SU-DHL-6 (cell line): ENCODE data around the gene UNC13B.

Experiments used
- H2AFZ ChIP-seq: fragments of 200-600 bp; sonication (generic); 2 replicates; pipeline ENCODE4 v1.6.1; 2014; ENCODE audit warnings: low read depth, mild to moderate bottlenecking, moderate library complexity, mixed read lengths, antibody characterized with exemption, low read length; ENCODE audit not compliant: severe bottlenecking
- H3F3A ChIP-seq: fragments of 200-600 bp; shearing (Covaris generic); 2 replicates; pipeline ENCODE4 v1.6.0; 2016; ENCODE audit warnings: antibody characterized with exemption, mild to moderate bottlenecking; ENCODE audit not compliant: insufficient read depth
- H3K27ac ChIP-seq: fragments of 200-600 bp; sonication (generic); 2 replicates; pipeline ENCODE4 v1.5.1; 2016; ENCODE audit warnings: low read depth, mild to moderate bottlenecking, low read length, moderate library complexity, mixed read lengths
- H3K27me3 ChIP-seq: fragments of 200-600 bp; sonication (generic), shearing (Covaris generic); 2 replicates; pipeline ENCODE4 v1.6.0; 2014; ENCODE audit warnings: mild to moderate bottlenecking, low read length
- H3K36me3 ChIP-seq: fragments of 200-600 bp; sonication (generic); 2 replicates; pipeline ENCODE4 v1.6.1; 2014; ENCODE audit warnings: mild to moderate bottlenecking, low read length, mixed read lengths
- H3K4me2 ChIP-seq: fragments of 300-600, 200-600 bp; shearing (Covaris generic), sonication (generic); 2 replicates; pipeline ENCODE4 v1.6.0; 2014; ENCODE audit warnings: low read length, low read depth, mild to moderate bottlenecking; ENCODE audit not compliant: poor library complexity, severe bottlenecking
- H3K4me3 ChIP-seq: fragments of 200-600 bp; sonication (generic); 2 replicates; pipeline ENCODE4 v1.5.1; 2014; ENCODE audit warnings: antibody characterized with exemption, low read length, mild to moderate bottlenecking, mixed read lengths; ENCODE audit not compliant: insufficient read depth, poor library complexity, severe bottlenecking
- H3K79me2 ChIP-seq: fragments of 200-600 bp; sonication (generic); 2 replicates; pipeline ENCODE4 v1.6.1; 2014; ENCODE audit warnings: mild to moderate bottlenecking, low read length, moderate library complexity; ENCODE audit not compliant: insufficient read depth
- H3K9ac ChIP-seq: fragments of 200-600 bp; sonication (generic); 2 replicates; pipeline ENCODE4 v1.7.0; 2014; ENCODE audit warnings: mild to moderate bottlenecking, low read length
- H3K9me2 ChIP-seq: fragments of 200-600 bp; sonication (generic); replicated peaks from 2 replicates; pipeline ENCODE4 v1.6.1; 2014; ENCODE audit warnings: low read length; ENCODE audit not compliant: insufficient read depth
- H3K9me3 ChIP-seq: fragments of 200-600 bp; sonication (generic); 2 replicates; pipeline ENCODE4 v1.6.1; 2014; ENCODE audit warnings: low read length, mixed read lengths; ENCODE audit not compliant: insufficient read depth
- H4K20me1 ChIP-seq: fragments of 200-600 bp; sonication (generic); 2 replicates; pipeline ENCODE4 v1.6.1; 2014; ENCODE audit warnings: low read depth, mild to moderate bottlenecking, antibody characterized with exemption, low read length, moderate library complexity, mixed read lengths
- EZH2phosphoT487 ChIP-seq: fragments of 200-600 bp; sonication (generic), shearing (Covaris generic); conservative IDR thresholded peaks from 2 replicates; pipeline ENCODE4 v1.6.1; 2018; ENCODE audit warnings: mild to moderate bottlenecking, antibody characterized with exemption, low read length, moderate library complexity, mixed read lengths
- TF ChIP-seq, protein P1 (sequence below): fragments of 200-600 bp; sonication (generic); IDR thresholded peaks from one replicate; pipeline ENCODE4 v1.5.1; 2017; ENCODE audit warnings: antibody characterized with exemption, mild to moderate bottlenecking, low read length, moderate library complexity; ENCODE audit not compliant: insufficient read depth, poor library complexity, severe bottlenecking

The UNC13B gene

DNA sequence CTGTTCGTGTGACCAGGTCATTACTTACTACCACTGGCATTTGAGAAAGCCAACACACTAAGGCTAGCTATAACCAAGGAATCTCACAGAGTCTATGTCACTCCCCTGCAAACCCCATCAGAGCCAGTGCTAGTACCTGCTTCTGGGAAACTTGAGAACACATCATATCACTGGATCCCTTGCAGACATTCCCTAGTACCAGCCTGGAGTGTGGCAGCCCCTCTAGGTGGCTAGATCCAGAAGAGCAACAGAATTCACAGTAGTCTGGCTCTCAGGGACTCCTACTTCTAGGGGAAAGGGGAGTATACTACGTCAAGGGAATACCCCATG, 254.3 kb downstream of the UNC13B start:
- TF ChIP-seq EZH2phosphoT487, result no peak
- TF ChIP-seq, protein P1, sequence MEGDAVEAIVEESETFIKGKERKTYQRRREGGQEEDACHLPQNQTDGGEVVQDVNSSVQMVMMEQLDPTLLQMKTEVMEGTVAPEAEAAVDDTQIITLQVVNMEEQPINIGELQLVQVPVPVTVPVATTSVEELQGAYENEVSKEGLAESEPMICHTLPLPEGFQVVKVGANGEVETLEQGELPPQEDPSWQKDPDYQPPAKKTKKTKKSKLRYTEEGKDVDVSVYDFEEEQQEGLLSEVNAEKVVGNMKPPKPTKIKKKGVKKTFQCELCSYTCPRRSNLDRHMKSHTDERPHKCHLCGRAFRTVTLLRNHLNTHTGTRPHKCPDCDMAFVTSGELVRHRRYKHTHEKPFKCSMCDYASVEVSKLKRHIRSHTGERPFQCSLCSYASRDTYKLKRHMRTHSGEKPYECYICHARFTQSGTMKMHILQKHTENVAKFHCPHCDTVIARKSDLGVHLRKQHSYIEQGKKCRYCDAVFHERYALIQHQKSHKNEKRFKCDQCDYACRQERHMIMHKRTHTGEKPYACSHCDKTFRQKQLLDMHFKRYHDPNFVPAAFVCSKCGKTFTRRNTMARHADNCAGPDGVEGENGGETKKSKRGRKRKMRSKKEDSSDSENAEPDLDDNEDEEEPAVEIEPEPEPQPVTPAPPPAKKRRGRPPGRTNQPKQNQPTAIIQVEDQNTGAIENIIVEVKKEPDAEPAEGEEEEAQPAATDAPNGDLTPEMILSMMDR, result no peak
- Histone ChIP-seq H3K9ac (no peak overlapping the region), H3K4me2 (no peak overlapping the region), H3K27ac (no peak overlapping the region), H2AFZ (no peak overlapping the region), H3K9me2 (no peaks in the 10 kb centered on the region), H3K9me3 (no peaks in the 10 kb centered on the region), H4K20me1 (no peaks in the 10 kb centered on the region), H3K27me3 (no peaks in the 10 kb centered on the region), H3K36me3 (no peaks in the 10 kb centered on the region), H3K4me3 (no peak overlapping the region), H3K79me2 (no peaks in the 10 kb centered on the region), H3F3A (no peaks in the 10 kb centered on the region)

- no peak overlapping the region for H3K4me3 ChIP-seq
- no peaks in the 10 kb centered on the region for H3F3A ChIP-seq
- H2AFZ ChIP-seq, result no peak overlapping the region
- no peaks in the 10 kb centered on the region for H3K27me3 ChIP-seq
- no peaks in the 10 kb centered on the region for H3K79me2 ChIP-seq
- TF ChIP-seq EZH2phosphoT487, result no peak
- TF ChIP-seq, protein P1, result no peak
- no peak overlapping the region for H3K9ac ChIP-seq
- H4K20me1 ChIP-seq, result no peaks in the 10 kb centered on the region
- no peaks in the 10 kb centered on the region for H3K9me3 ChIP-seq
- H3K9me2 ChIP-seq, result no peaks in the 10 kb centered on the region
- no peaks in the 10 kb centered on the region for H3K36me3 ChIP-seq
- H3K27ac ChIP-seq, result no peak overlapping the region
- H3K4me2 ChIP-seq, result no peak overlapping the region
These were observed 260.5 kb downstream of the UNC13B start for GRCh38 chr9:35422346-35422745.

DNA sequence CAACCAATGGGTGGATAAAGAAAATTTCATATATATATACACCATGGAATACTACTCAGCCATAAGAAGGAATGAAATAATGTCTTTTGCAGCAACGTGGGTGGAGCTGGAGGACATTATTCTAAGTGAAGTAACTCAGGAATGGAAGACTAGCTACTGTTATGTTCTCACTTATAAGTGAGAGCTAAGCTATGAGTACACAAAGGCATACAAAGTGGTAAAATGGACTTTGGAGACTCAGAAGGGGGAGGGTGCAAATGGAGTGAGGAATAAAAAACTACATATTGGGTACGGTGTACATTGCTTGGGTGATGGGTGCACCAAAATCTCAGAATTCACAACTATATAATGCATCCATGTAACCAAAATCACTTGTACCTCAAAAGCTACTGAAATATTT, 260.9 kb downstream of the UNC13B start:
- Histone ChIP-seq H3K9ac (no peak overlapping the region), H3K79me2 (no peaks in the 10 kb centered on the region)

More for the DNA sequence above, 260.9 kb downstream of the UNC13B start:
- H3F3A ChIP-seq, result no peaks in the 10 kb centered on the region
- H3K9me2 ChIP-seq, result no peaks in the 10 kb centered on the region
- no peaks in the 10 kb centered on the region for H3K9me3 ChIP-seq
- no peak overlapping the region for H3K4me2 ChIP-seq
- TF ChIP-seq, protein P1, result no peak
- TF ChIP-seq EZH2phosphoT487, result no peak
- H4K20me1 ChIP-seq, result no peaks in the 10 kb centered on the region
- no peak overlapping the region for H3K27ac ChIP-seq
- H2AFZ ChIP-seq, result no peak overlapping the region
- no peaks in the 10 kb centered on the region for H3K27me3 ChIP-seq
- H3K36me3 ChIP-seq, result no peaks in the 10 kb centered on the region
- H3K4me3 ChIP-seq, result no peak overlapping the region
